Measurements from ENCODE around the gene USP5. TPM values are rescaled to one million over a fixed set of nuclear protein-coding genes. Genes with fewer than 3 reads are reported as not detected.
"Not testable (repeated sequence)": the region's sequence is repeated elsewhere in the genome, so short reads cannot be mapped to it uniquely, and the experiment has no call there.

The USP5 gene
- total RNA-seq, 2 donors from 2014 or later, result 35.3 to 45.1 TPM

- peaks cover 45% of the 10 kb centered on the region for H3K36me3 ChIP-seq
- H3K9me3 ChIP-seq, result no peaks in the 10 kb centered on the region
- no peak for DNase-seq (ENCODE audit: low spot score)
- TF ChIP-seq CTCF (IDR thresholded peaks at IDR 0.05), result no peak
- peaks cover 0 to 42% of the 10 kb centered on the region in 2 donors for H3K4me1 ChIP-seq
- no peaks in the 10 kb centered on the region for H3K27me3 ChIP-seq
- H3K27ac ChIP-seq, result peak overlapping the region; percentile 93 to 96
- H3K4me3 ChIP-seq, result peak overlapping the region; percentile 71 to 93
Observed at GRCh38 chr12:6866920-6867412, 15.0 kb downstream of the USP5 start.

GRCh38 chr12:6867413-6868210 is 15.7 kb downstream of the USP5 start, which contains the start of gene TPI1:
Gene TPI1, plus strand, starts transcription at chr12:6867531. Its CDS starts 36 bp downstream, at chr12:6867567.
- H3K36me3 ChIP-seq, result peaks cover 38% of the 10 kb centered on the region
- no peaks in the 10 kb centered on the region for H3K27me3 ChIP-seq
- peak within 1 kb of the TSS; percentile 93 to 96 for H3K27ac ChIP-seq
- peaks cover 0 to 49% of the 10 kb centered on the region in 2 donors for H3K4me1 ChIP-seq
- DNase-seq (ENCODE audit: low spot score), result peak; percentile 87
- no peaks in the 10 kb centered on the region for H3K9me3 ChIP-seq
- TF ChIP-seq CTCF (IDR thresholded peaks at IDR 0.05), result no peak
- peak within 1 kb of the TSS; percentile 71 to 93 for H3K4me3 ChIP-seq

DNA sequence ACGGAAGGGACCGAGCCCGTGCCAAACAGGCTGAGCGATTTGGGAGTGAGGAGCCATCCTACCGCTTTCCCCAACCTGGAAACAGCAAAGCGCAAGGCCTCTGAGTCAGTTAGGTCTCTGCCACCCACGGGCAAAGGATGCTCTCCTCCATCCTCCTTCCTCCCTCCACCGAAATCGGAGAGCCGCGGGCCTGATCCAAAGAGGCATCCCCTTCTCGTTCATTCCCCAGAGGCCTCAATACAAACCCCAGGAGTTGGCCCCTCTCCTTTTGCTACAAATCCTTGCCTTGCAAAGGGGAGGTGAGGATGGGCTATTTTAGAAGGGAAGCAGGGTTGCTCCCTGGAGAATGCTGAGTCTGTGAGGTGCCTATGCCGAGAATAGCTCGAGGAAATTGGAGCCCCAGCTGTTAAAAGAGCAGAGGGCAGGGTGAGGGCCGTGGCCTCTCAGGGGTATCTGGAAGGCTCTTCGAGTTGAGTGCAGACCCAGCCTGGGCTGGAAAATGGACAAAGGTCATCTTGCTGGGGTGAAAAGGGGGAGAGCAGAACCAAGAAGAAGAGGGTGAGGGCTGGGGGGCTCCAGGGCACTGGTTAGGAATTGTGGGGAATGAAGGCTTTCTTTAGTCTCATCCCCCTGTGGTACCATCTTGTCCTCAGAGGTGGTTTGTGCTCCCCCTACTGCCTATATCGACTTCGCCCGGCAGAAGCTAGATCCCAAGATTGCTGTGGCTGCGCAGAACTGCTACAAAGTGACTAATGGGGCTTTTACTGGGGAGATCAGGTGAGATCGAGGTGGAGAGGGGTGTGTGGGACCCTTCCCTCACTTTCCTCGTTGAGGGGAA is 16.5 kb downstream of the USP5 start:
- Histone ChIP-seq H3K4me1 (peaks cover 0 to 51% of the 10 kb centered on the region in 2 donors), H3K27ac (peak overlapping the region; percentile 93 to 96), H3K27me3 (no peaks in the 10 kb centered on the region), H3K4me3 (peak overlapping the region; percentile 71 to 93), H3K36me3 (peaks cover 30% of the 10 kb centered on the region), H3K9me3 (no peaks in the 10 kb centered on the region)
- no peak for TF ChIP-seq CTCF (IDR thresholded peaks at IDR 0.05)
- DNase-seq (ENCODE audit: low spot score), result no peak

DNA sequence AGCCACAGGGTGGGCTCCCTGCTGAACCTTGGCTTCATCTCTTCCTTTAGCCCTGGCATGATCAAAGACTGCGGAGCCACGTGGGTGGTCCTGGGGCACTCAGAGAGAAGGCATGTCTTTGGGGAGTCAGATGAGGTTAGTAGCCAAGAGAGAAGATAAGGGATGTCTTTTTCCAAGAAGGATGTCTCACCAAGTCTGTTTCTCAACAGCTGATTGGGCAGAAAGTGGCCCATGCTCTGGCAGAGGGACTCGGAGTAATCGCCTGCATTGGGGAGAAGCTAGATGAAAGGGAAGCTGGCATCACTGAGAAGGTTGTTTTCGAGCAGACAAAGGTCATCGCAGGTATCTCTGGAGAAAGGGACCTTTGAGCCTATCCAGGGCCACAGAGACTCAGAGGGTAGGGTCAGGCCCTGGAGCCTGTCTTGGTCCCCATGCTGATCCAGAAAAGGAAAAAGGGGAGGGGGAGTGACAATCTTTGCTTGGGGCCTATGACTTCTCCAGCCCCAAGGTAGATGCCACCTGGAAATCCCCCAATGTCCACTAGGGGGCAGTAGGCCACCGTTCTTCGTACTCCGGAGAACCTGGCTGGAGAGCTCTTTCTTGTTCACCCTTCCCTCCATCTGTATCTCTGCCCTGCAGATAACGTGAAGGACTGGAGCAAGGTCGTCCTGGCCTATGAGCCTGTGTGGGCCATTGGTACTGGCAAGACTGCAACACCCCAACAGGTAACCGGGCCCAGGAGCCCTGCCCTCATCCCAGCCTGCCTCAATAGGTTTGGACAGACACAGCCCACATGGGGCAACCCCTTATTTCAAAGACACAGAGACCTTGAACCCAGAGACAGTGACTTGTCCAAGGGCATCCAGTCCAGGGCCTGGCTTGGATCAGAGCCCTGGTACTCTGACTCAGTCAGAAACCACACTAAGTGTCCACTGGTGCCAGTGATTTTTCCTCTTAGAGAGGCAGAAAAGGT is 17.4 kb downstream of the USP5 start:
- Histone ChIP-seq H3K36me3 (peaks cover 24% of the 10 kb centered on the region), H3K27me3 (no peaks in the 10 kb centered on the region), H3K4me1 (peaks cover 0 to 60% of the 10 kb centered on the region in 2 donors), H3K9me3 (no peaks in the 10 kb centered on the region), H3K4me3 (peak overlapping the region; percentile 71 to 93), H3K27ac (peak overlapping the region; percentile 93 to 96)
- TF ChIP-seq CTCF (IDR thresholded peaks at IDR 0.05), result peak; percentile 92 to 95
- peak; percentile 86 for DNase-seq (ENCODE audit: low spot score)

DNA sequence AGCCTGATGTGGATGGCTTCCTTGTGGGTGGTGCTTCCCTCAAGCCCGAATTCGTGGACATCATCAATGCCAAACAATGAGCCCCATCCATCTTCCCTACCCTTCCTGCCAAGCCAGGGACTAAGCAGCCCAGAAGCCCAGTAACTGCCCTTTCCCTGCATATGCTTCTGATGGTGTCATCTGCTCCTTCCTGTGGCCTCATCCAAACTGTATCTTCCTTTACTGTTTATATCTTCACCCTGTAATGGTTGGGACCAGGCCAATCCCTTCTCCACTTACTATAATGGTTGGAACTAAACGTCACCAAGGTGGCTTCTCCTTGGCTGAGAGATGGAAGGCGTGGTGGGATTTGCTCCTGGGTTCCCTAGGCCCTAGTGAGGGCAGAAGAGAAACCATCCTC is 18.4 kb downstream of the USP5 start:
- H3K27me3 ChIP-seq, result not testable (repeated sequence)
- H3K4me1 ChIP-seq, result peaks cover 0 to 61% of the 10 kb centered on the region in 2 donors

More for the DNA sequence above, 18.4 kb downstream of the USP5 start:
- H3K36me3 ChIP-seq, result peaks cover 21% of the 10 kb centered on the region
- not testable (repeated sequence) for H3K4me3 ChIP-seq; H3K9me3 ChIP-seq; DNase-seq (ENCODE audit: low spot score)
- peak overlapping the region in 1 of 2 donors; percentile 96 for H3K27ac ChIP-seq

Data from right atrium auricular region (tissue), 2 donors.